Left ventricle myocardium inferior (tissue), 1 donor: ENCODE measurements around the gene HHIPL1. TPM values are rescaled to one million over a fixed set of nuclear protein-coding genes. Genes with fewer than 3 reads are reported as not detected.

Experiments
- DNase-seq: peaks from one replicate; pipeline ENCODE4 v3.0.0-alpha.2; 2020
- H3K27ac ChIP-seq: fragments of 200-600 bp; replicated peaks from 2 replicates; pipeline ENCODE4 v1.8.0; 2021
- H3K27me3 ChIP-seq: fragments of 200-600 bp; 2 replicates; pipeline ENCODE4 v1.8.0; 2021; ENCODE audit warnings: low read depth
- H3K36me3 ChIP-seq: fragments of 200-600 bp; 2 replicates; pipeline ENCODE4 v1.8.0; 2021
- H3K4me1 ChIP-seq: fragments of 200-600 bp; 2 replicates; pipeline ENCODE4 v1.8.0; 2021
- H3K4me3 ChIP-seq: fragments of 200-600 bp; 2 replicates; pipeline ENCODE4 v1.8.0; 2021; ENCODE audit warnings: mild to moderate bottlenecking, moderate library complexity
- H3K9me3 ChIP-seq: fragments of 200-600 bp; replicated peaks from 2 replicates; pipeline ENCODE4 v1.8.0; 2021
- CTCF ChIP-seq: fragments of 200-600 bp; IDR thresholded peaks from 2 replicates; pipeline ENCODE4 v1.8.0; 2021; ENCODE audit warnings: antibody characterized with exemption, mild to moderate bottlenecking, borderline replicate concordance
- intact Hi-C: fragments of 100-400 bp; cut with micrococcal nuclease; formaldehyde crosslinking; loops from one replicate; pipeline ENCODE4 v1.11.0; 2022
- long read RNA-seq: library from polyadenylated mRNA; unstranded; transcript quantifications from one replicate; pipeline ENCODE4 v2.0.0, GENCODE V29; 2021
- total RNA-seq: library from RNA; stranded (reverse); fragmentation: NEBNext Ultra II Directional; extraction: Animal tissue kit (Norgen Biotek cat#: 25700); gene quantifications from one replicate; pipeline ENCODE4 v1.2.1, GENCODE V29; 2021
- donor health status: DM: no; HTN: yes; CAD: no; lungs with severe emphysema.

The HHIPL1 gene
- total RNA-seq: 1.2 TPM
- long read RNA-seq, full-length matches to known transcripts: 1 of 2 reads
- long read RNA-seq, partial matches to known transcripts: 0 of 2 reads
- long read RNA-seq, other reads (novel, unspliced or antisense): 1 of 2 reads

- intact Hi-C loops: no loop called here
- peaks cover 14% of the 10 kb centered on the region for H3K27me3 ChIP-seq
- H3K27ac ChIP-seq: peak within 1 kb of the TSS; percentile 71
- TF ChIP-seq CTCF: no peak
- no peaks in the 10 kb centered on the region for H3K36me3 ChIP-seq
- peak within 1 kb of the TSS; percentile 71 for H3K4me3 ChIP-seq
- peak; percentile 38 for DNase-seq
- no peaks in the 10 kb centered on the region for H3K9me3 ChIP-seq
- H3K4me1 ChIP-seq: peaks cover 19% of the 10 kb centered on the region
Measured at GRCh38 chr14:99644723-99645544, at the start of gene HHIPL1. Gene HHIPL1 (plus strand): TSS chr14:99645129. CDS start chr14:99645208, 79 bp downstream.

- H3K4me1 ChIP-seq: peaks cover 100% of the 10 kb centered on the region
- H3K27ac ChIP-seq: peak overlapping the region; percentile 93
- no peak for TF ChIP-seq CTCF
- H3K27me3 ChIP-seq: no peaks in the 10 kb centered on the region
- H3K9me3 ChIP-seq: no peaks in the 10 kb centered on the region
- intact Hi-C loops: no loop called here
- no peak for DNase-seq
- H3K36me3 ChIP-seq: no peaks in the 10 kb centered on the region
- H3K4me3 ChIP-seq: no peak overlapping the region
Measured at GRCh38 chr14:99595524-99595923, 49.4 kb upstream of the HHIPL1 start.

GRCh38 chr14:99596071-99596627, 48.8 kb upstream of the HHIPL1 start:
- H3K36me3 ChIP-seq: no peaks in the 10 kb centered on the region
- peak overlapping the region; percentile 93 for H3K27ac ChIP-seq
- intact Hi-C loops: no loop called here
- H3K4me1 ChIP-seq: peaks cover 100% of the 10 kb centered on the region
- TF ChIP-seq CTCF: no peak
- no peaks in the 10 kb centered on the region for H3K27me3 ChIP-seq
- DNase-seq: no peak
- no peak overlapping the region for H3K4me3 ChIP-seq
- H3K9me3 ChIP-seq: no peaks in the 10 kb centered on the region

GRCh38 chr14:99596772-99597171, 48.2 kb upstream of the HHIPL1 start:
- H3K4me1 ChIP-seq: peaks cover 100% of the 10 kb centered on the region
- no peak for TF ChIP-seq CTCF
- H3K27ac ChIP-seq: peak overlapping the region; percentile 93
- no peaks in the 10 kb centered on the region for H3K27me3 ChIP-seq
- H3K9me3 ChIP-seq: no peaks in the 10 kb centered on the region
- no peak overlapping the region for H3K4me3 ChIP-seq
- intact Hi-C loops: no loop called here
- H3K36me3 ChIP-seq: no peaks in the 10 kb centered on the region
- DNase-seq: no peak

- H3K4me1 ChIP-seq: peaks cover 100% of the 10 kb centered on the region
- intact Hi-C loops: no loop called here
- H3K27me3 ChIP-seq: no peaks in the 10 kb centered on the region
- no peak overlapping the region for H3K4me3 ChIP-seq
- H3K36me3 ChIP-seq: no peaks in the 10 kb centered on the region
- no peaks in the 10 kb centered on the region for H3K9me3 ChIP-seq
- DNase-seq: no peak
- peak overlapping the region; percentile 93 for H3K27ac ChIP-seq
- no peak for TF ChIP-seq CTCF
Measured at GRCh38 chr14:99597911-99598600, 46.9 kb upstream of the HHIPL1 start.
